T-helper 2 cell (primary cell): ENCODE data around the gene FMO3.

ENCODE experiments used
- DNase-seq, 5 experiments: peaks; one replicate each; pipeline versions ENCODE4 v3.0.0 to v3.0.0-alpha.2; 2012 to 2022

Gene FMO3

DNA sequence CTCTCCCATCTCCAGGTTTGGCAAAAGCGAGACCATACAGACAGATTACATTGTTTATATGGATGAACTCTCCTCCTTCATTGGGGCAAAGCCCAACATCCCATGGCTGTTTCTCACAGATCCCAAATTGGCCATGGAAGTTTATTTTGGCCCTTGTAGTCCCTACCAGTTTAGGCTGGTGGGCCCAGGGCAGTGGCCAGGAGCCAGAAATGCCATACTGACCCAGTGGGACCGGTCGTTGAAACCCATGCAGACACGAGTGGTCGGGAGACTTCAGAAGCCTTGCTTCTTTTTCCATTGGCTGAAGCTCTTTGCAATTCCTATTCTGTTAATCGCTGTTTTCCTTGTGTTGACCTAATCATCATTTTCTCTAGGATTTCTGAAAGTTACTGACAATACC lies 26.4 kb downstream of the FMO3 start:
- no peak for DNase-seq

DNA sequence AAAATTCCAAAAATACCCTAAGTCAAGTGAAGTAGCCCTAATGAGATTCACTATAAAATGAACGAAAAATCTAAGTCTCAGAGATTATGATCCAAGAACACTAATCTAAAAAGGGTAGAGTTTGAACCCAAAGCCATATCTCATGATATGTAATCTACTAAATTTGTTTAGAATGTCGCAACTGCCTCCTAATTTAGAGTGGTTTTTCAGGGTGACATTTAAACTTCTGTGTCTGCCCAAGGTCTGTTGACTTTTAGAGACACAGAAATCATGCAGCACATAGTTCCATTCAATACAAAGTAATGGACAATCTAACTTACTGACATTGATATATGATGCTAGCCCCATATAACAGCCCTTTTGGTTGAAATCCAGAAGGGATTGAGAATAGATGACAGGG lies 28.9 kb downstream of the FMO3 start:
- no peak for DNase-seq

DNA sequence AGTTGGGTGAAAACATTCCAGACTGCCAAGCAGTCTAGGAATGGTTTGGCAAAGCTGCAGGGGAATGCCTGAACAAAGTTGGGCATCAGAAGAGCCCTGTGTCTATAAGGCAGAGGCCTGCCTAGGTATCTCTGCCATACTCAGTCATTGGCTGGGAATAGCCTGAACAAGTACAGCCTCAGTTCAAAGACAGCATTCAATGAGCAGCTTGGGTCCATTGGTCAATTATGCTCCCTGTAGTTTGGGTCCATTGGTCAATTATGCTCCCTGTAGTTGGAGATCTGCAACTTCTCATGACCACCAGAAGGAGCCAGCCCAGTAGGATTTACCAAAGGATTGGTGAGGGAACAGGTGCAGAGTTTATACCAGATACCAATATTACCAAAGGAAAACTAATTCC lies 31.6 kb downstream of the FMO3 start:
- DNase-seq, result no peak

- DNase-seq, result no peak
Observed at GRCh38 chr1:171122893-171123292, 32.2 kb downstream of the FMO3 start.

GRCh38 chr1:171126504-171126903 lies 35.8 kb downstream of the FMO3 start:
- DNase-seq, result no peak

DNA sequence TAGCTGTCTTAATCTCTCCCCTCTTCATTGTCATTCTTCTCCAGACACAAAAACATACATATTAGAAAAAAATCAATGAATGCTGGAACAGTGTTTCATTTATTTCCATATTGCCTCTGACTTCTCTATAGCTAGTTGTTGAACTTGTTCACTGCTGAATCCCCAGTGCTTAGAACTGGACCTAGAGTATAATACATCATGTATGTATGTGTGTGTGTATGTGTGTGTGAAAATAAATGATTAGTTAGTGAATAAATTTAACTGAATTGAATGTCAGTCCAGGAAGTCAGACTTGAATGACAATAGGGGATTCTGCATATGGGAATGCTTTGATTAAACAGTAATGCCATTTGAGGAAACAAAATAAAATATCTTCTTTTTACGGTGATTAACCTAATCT lies 36.4 kb downstream of the FMO3 start:
- no peak for DNase-seq

DNA sequence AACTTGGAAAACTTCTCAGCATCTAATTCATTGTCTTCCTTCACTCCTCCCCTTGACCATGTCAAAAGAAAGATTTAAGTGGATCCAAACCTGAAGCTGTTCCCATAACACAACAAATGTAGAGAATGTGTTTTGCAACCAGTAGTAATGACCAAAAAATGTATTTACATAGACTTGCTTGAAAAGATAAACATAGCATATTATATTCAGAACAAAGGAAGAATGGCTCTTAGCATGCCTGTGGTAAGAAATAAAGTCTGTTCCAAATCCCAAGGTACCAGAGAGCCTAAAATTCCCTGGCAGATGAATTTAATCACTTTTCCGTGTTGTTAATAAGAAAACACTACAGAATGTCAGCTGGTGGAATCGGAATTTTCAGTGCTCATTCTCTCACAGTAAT lies 36.8 kb downstream of the FMO3 start:
- DNase-seq, result no peak

DNA sequence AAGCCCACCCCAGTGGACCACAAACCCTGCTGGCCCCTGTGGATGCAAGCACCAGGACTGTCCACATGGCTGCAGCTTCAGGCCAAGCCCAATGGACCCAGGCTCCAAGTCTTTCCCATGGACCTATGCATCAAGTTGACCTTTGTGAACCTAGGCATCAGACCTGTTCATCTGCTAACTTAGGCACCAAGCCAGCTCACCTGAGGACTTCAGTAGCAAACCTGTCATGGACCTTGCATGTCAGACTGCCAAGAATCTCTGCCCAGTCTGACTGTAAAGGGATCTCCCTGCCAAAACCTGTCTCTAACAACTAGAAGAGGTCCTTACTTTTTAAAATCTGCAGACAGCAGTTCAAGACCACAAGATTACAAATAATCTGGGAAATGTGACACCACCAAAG lies 37.8 kb downstream of the FMO3 start:
- DNase-seq, result no peak

- DNase-seq, result no peak
Observed at GRCh38 chr1:171134204-171134923, 43.7 kb downstream of the FMO3 start.

DNA sequence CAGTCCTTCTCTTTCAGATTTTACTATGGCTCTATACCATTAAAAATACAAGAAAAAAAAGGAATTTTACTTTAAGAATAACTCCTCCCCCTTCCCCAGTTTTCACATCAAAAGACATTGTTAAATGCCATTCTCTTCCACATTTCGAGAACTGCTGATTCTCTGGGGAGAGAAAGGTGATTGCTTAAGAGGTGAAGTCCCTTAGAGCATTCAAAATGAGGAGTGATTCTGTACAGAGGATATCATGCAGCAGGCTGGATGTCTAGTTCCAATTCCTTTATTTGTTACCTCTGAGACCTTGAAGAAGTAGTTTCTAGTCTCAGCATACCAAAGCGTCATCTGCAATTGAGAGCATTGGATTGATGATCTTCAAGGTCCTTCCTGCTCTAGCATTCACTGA lies 46.9 kb downstream of the FMO3 start:
- no peak for DNase-seq

DNA sequence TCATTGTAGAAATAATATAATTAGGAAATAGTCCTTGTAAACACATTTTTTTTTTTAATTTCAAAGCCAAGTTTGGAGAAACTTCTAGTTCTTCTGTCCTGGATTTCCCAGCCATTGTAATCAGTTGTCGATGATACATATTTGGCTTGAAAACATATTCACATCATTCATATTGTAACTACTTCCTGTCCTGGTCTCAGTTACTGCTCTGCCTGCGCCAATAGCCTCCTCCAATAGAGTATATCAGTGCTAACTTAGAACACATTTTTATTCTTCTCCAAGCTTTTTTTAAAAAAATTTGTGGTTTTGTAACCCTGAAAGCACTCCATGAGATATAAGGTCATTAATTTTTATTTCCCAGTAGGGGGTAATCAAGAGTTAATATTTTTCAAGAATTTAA lies 48.3 kb downstream of the FMO3 start:
- DNase-seq, result no peak

GRCh38 chr1:171139890-171140289 lies 49.2 kb downstream of the FMO3 start:
- DNase-seq, result no peak

GRCh38 chr1:171140401-171140800 lies 49.7 kb downstream of the FMO3 start:
- no peak for DNase-seq

- no peak for DNase-seq
Observed at GRCh38 chr1:171140956-171141687, 50.4 kb downstream of the FMO3 start.

DNA sequence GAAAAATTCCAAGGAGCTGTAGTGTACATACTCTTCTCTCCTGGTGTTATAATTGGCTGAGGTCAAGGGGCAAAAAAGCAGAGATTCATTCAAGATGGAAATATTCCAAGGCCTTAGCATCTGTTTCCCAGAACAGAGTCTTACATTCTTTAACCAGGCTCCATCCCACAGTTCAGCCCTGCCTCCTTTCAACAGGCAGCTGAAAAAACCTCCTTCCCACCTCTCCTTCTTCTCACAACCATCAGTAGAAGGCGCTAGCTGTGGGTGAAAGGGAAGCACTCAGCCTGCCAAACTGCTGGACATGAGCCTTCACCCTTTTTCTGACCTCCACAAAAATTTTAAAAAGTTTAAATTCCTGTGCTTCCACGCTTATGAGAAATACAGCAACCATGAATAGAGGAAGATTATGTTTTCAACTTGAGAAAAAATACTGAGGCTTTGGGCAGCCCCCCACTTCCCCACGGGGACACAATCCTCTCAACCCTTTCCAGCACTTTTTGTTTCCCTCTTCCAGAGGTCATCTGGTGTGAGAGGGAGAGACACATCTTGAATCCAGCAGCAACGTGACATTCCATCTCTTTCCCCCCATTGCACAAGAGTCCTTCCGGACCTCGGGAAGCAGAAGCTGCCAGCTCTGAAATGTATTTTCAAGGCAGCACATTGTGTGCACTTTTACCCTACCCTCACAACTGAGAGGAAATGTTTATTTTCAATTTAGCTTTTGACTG lies 51.1 kb downstream of the FMO3 start:
- DNase-seq, result no peak

GRCh38 chr1:171142416-171143385 lies 52.0 kb downstream of the FMO3 start:
- no peak for DNase-seq

DNA sequence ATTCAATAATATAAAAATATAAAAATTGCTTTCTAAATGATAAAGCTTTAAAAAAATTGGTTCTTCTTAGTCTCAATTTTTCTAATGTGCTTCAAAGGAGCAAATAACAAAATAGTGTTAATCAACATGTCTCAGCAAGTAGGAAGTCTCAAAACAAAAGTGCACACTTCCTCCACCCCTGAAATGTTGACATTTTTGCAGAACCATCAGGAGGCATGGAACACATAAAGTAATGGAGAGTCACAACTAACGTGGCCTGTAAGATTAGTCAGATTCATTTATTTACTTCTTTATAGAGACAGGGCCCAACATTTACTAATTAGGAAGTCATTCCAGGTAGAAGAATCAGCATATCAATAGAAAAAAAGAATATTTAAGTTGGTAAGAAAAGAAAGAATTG lies 59.5 kb downstream of the FMO3 start:
- no peak for DNase-seq

GRCh38 chr1:171152549-171152948 lies 61.8 kb downstream of the FMO3 start:
- DNase-seq, result no peak

DNA sequence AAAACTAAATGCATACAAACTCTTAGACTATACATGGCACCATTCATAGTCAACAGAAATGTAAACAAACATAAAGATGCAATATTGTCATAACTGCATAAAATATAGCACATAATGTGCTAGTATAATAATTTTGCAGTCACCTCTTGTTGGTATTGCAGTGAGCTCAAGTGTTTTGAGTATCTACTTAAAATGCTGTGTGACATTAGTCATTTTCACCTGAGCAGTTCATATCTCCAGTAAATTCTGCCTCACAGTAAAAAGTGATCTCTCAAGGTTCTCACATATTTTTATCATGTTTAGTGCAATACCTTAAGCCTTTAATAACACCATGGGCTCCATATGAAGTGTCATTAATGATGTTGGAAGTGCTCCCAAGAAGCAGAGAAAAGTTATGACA lies 64.8 kb downstream of the FMO3 start:
- DNase-seq, result no peak

GRCh38 chr1:171158096-171158495 lies 67.4 kb downstream of the FMO3 start:
- no peak for DNase-seq

GRCh38 chr1:171158551-171158950 lies 67.8 kb downstream of the FMO3 start:
- no peak for DNase-seq

DNA sequence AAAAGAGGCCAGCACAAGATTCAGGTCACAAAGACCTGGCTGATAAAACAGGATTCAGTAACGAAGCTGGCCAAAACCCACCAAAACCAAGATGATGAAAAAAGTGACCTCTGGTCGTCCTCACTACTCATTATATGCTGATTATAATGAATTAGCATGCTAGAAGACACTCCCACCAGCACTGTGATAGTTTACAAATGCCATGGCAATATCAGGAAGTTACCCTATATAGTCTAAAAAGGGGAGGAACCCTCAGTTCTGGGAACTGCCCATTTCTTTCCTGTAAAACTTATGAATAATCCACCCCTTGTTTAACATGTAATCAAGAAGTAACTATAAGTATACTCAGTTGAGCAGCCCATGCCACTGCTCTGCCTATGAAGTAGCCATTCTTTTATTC lies 68.4 kb downstream of the FMO3 start:
- no peak for DNase-seq

DNA sequence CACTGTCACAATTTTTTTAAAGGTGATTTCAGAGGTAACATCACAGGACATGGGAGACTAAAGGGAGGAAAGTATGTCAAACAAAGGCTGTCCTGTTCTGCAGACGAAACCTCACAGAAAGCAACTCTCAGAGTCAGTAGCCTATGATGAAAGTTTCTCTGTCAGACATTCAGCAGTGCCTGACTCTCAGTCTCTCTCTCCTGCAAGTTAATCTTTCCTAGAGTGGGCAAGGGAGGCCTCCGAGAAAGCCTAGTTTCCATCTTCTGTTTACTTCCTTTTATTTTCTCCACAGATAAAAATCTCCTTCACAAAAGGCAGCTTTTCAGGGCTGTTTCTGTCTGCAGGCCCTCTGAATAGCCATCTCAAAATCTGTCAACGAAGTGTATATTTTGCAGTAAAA lies 69.5 kb downstream of the FMO3 start:
- DNase-seq, result no peak
